ENCODE data around the gene CD68.

Gene CD68, protein sequence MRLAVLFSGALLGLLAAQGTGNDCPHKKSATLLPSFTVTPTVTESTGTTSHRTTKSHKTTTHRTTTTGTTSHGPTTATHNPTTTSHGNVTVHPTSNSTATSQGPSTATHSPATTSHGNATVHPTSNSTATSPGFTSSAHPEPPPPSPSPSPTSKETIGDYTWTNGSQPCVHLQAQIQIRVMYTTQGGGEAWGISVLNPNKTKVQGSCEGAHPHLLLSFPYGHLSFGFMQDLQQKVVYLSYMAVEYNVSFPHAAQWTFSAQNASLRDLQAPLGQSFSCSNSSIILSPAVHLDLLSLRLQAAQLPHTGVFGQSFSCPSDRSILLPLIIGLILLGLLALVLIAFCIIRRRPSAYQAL

DNA sequence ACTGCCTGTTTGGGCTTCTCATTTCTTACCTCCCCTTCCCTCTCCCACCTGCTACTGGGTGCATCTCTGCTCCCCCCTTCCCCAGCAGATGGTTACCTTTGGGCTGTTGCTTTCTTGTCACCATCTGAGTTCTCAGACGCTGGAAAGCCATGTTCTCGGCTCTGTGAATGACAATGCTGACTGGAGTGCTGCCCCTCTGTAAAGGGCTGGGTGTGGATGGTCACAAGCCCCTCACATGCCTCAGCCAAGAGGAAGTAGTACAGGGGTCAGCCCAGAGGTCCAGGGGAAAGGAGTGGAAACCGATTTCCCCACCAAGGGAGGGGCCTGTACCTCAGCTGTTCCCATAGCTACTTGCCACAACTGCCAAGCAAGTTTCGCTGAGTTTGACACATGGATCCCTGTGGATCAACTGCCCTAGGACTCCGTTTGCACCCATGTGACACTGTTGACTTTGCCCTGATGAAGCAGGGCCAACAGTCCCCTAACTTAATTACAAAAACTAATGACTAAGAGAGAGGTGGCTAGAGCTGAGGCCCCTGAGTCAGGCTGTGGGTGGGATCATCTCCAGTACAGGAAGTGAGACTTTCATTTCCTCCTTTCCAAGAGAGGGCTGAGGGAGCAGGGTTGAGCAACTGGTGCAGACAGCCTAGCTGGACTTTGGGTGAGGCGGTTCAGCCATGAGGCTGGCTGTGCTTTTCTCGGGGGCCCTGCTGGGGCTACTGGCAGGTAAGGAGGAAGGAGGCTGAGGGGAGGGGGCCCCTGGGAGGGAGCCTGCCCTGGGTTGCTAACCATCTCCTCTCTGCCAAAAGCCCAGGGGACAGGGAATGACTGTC, at the start of gene CD68:
TSS of gene CD68 (plus strand) at position 638 of the 833 bp plus-strand sequence. CDS start at position 678, 40 bp downstream.
- peak; percentile 73 for DNase-seq

DNA sequence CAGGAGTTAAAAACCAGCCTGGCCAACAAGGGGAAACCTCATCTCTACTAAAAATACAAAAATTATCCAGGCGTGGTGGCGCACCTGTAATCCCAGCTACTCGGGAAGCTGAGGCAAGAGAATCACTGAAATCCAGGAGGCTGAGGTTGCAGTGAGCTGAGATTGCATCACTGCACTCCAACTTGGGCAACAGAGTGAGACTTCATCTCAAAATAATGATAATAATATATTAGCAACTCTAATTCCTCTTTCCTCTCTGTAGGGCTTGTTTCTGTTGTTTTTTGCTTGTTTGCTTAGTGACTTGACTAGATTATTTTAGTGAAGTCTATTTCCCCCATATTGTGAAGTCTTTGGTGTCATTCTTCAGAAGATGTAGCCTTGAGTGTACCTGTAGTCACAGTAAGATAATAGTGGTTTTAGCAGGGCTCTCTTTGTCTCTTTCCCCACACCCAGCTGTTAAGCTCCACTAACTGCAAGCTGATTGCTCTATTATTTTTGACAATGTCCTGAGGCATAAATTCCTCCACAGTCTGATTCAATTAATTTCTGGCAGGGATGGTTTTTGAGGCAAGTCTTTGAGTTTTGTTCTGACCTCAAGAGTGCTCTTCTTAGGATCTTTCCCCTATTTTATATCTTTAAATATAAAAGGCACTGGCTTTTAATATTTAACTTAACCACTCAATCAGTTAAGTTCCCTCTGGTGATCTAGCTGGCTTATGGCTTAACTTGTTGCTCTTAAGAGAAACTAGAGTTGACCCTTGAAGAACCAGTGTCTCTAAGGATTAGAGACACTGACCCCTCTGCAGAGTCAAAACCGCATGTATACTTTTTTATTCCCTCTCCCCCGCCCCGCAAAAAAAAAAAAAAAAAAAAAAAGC, 49.2 kb upstream of the CD68 start:
- no peak for DNase-seq

DNA sequence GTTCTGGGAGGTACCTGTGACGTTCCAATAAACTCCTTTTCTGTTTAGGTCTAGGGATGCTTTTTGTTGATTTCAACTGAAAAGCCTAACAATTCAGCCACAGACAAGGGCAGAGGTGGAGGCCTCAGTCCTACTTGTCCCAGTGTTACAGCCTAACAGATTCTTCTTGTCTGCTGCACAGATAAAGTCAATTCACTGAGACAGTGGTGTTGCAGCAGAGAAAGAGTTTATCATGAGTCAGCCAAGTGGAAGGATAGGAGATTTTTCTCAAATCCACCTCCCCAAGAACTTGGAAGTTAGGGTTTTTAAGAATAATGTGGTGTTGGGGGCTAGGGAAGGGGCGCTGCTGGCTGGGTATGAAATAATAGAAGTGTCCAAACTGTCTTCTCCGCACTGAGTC, 41.4 kb upstream of the CD68 start:
- DNase-seq, result no peak

DNA sequence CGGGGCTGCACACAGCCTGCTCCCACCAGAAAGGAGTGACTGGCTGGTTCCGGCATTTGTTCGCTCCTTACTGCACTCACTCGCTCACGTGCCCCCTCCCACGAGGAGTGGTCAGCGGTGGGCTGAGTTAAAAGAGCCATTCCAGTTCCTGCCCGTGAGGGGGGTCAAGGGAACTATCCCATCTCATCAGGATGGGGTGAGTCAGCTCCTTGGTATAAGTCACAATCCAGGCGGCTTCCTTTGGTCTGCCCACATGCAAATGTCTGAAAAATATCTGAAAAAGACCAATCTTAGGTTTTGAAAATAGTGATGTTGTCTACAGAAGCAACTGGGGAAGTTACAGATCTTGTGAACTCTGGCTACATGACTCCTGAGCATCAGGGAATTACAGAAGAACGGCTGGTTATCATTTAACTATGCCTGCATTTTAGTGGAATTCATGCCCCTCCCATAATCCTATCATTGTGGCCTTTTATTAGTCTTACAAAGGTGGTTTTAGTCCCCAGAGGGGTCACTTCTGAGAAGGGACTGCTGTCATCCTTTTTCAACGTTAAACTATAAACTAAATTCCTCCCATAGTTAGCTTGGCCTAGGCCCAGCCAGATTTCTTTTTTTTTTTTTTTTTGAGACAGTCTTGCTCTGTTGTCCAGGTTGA, 40.4 kb upstream of the CD68 start:
- no peak for DNase-seq

DNA sequence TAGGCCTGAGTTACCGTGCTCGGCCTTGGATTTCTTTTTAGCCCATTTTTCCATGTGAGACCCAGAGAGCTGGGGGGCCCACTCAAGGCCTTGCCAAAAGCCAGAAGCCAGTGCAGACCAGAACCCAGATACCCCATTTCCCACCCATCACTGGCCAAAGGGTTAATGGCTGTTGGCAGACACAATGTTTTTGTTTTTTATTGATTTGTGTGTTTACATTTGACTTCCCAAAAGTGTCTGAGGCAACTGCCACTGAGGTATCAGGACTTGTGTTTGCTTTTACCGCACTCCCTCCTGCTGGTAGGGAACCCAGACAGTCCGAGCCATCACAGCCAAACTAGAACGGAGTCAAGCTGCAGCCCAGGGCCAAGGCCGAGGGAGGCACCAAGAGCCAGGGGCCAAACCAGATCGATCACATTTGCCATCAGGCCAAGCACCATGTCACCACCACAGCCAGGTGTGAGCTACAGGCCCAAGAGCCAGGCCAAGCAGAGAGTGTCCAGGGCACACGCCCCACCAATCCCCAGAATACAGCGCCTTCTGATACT, 38.3 kb upstream of the CD68 start:
- DNase-seq, result no peak

DNA sequence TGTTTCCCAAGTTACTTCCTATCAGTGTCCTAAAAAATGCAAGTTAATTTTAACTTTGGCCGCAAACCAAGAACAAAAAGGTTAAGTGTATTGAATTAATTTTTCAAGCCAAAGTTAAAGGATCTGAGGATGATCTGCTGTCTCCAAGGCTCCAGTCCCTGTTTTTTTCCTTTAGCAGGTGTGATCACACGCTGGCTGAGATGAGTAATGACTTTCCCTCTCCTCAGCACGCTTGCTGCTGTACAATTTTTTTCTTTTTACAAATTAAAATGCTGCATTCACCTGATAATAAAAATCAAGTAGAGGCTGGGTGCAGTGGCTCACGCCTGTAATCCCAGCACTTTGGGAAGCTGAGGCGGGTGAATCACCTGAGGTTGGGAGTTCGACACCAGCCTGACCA, 34.5 kb upstream of the CD68 start:
- DNase-seq, result no peak

DNA sequence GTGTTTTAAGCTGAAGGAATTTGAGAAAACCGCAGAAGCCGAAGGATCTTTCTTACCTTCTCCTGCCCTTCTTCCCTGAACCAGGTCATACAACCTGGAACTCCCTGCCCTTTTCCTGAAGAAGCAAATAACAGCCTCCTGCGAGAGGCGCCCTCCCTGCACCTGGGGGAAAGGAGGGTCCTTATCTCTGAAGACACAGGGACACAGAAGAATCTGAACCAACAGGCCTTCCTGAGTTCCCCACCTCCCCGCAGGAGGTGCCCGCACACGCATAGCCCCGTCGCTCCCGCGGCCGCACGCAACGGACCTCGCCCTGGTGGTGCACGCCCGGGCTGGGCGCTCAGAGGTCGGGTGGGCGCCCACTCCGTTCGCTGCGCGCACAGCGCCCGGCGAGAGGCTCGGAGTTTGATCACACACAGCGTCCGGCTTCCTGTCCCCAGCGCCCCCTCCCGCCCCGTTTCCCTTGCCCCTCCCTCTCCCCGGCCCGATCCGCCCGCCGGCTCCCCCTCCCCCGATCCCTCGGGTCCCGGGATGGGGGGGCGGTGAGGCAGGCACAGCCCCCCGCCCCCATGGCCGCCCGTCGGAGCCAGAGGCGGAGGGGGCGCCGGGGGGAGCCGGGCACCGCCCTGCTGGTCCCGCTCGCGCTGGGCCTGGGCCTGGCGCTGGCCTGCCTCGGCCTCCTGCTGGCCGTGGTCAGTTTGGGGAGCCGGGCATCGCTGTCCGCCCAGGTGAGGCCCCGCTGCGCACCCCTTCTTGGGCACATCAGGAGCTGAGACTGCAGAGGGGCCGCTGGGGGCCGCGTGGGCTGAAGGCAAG, 30.6 kb upstream of the CD68 start, which contains the start of gene TNFSF12:
TSS of gene TNFSF12 (plus strand) at position 474 of the 816 bp plus-strand sequence. CDS start at position 570, 96 bp downstream.
- DNase-seq, result peak; percentile 49

DNA sequence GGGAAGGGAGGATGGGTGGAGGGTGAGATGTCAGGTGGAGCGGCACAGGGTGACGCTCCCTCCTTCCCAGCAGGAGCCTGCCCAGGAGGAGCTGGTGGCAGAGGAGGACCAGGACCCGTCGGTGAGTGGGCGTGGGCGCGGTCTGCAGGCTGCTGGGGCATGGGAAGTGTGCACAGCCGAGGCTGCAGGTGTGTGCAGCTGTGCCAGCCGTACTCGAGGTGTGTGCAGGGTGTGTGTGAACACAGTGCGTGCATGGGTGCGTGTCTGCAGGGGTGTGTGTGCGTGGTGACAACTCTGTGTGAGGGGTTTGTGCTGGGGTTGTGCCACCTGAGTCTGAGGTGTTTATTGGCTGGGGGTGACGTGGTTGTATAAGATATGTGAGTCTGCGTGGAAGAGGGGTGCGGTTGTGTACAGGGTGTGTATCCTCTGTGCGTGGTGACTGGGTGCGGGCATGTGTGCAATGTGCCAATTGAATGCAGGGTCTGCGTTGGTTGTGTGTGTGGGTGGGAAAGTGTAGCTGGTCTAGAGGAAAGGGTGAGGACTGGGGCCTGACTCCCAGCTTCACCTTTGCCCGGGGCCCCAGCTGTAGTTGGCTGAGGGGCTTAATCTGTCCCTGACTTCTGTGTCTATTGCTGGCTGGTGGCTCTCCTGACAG, 29.9 kb upstream of the CD68 start:
- DNase-seq, result peak; percentile 50

DNA sequence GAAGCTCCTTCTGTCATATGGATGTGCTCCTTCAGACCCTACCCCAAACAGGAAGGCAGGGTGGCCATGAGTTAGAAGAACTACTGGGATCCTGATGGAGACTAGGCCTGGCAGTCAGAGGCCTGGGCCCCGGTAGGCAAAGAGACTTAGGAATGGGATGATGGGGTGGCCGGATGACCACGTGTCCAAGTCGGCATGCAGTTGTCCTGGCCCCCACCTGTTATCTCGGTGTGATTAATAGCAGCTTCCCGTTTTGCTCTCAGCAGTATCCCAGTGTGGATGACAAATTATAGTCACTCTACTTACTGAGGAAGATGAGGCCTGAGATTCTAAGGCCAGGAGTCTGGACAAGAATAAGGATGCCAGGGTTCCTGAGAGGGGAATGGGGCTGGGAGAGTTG, 29.1 kb upstream of the CD68 start:
- no peak for DNase-seq

DNA sequence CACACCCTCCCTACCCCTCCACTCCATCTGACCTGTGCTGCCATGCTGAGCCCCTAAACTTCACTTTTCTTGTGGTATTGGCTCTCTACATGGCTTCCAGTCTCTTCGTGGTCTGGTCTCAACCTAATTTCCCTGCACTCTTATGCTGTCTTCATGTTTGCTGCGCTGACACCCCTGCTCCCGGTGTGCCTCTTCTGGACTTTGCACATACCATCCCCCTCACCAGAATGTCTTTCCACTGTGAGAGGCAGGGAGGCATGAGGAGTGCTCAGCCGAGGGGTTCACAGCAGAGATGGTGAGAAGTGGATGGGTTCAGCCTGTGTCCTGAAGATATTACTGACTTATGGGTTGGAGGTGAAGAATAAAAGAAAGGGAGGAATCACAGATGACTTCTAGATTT, 28.0 kb upstream of the CD68 start:
- no peak for DNase-seq

DNA sequence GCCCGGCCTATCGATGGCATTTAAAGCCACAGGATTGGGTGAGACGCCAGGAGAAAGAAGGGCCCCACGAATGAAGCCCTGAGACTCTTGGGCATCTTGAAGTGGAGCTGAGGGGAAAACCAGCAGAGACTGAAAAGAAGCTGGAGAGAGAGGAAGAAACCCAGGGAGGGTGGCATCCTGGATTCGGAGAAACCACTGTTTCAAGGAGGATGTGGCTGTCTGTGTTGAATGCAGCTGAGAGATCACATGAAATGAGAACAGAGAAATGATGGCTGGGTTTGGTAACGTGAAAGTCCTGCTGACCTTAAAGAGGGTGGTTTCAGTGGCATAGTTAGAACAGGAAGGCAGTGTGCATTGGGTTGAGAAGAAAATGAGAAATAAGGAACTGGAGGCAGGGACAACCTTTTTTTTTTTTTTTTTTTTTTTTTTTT, 26.8 kb upstream of the CD68 start:
- DNase-seq, result no peak

DNA sequence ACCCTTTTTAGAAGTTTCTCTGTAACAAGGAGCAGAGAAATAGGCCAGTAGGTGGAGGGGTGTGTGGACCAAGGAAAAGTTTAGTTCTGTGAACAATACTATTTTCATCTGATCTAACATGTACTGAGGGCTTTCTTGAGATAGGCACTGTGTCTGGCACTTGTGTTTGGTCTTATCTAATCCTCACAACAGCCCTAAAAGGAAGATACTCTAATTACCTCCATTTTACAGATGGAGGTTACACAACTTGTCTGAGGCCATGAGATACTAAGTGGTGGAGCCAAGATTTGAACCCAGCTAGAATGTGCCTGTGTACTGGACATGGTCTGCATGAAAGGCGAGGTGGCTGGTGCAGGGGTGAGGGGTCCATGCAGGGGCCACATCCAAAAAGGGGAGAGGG, 26.1 kb upstream of the CD68 start:
- no peak for DNase-seq

DNA sequence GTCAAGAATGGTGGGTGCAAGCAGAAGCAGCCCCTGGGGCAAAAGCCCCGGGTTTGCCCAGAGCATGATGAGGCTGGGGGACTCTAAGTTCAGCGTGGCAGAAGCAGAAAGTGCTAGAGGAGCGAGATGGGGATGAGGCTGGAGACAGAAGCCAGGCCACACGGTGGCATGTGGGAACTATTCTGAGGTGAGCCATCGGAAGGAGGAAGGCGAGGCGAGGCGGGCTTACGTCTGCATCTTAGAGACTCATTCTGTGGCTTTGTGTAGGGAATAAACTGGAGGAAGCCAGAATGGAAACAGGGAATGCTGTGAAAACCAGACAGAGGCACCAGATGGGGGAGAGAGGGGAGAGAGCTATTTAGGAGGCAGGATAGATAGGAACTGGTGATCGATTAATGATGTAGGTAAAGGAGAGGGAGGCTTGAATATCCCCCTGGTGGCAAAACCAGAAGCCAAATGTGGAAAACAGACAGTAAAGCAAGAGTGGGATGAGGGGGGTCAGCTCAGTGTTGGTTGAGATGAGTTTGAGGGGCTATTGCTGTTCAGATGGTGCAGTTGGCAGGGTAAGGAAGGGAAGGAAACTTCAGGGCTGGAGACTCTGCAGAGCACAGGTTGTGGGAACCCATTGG, 24.0 kb upstream of the CD68 start:
- DNase-seq, result no peak

DNA sequence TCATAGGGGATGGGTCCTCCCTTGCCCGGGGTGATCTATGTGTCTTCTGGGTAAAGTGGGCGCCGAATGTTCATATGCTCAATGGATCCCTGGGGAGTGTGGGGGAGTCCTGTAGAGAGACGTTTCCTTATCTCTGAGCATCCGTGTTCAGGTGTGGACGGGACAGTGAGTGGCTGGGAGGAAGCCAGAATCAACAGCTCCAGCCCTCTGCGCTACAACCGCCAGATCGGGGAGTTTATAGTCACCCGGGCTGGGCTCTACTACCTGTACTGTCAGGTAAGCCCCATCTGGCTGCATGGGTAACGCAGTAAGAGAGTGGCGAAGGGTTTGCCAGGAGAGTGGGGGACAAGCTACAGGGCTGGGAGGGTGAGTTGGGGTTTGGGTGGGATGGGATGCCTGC, 22.8 kb upstream of the CD68 start:
- no peak for DNase-seq

DNA sequence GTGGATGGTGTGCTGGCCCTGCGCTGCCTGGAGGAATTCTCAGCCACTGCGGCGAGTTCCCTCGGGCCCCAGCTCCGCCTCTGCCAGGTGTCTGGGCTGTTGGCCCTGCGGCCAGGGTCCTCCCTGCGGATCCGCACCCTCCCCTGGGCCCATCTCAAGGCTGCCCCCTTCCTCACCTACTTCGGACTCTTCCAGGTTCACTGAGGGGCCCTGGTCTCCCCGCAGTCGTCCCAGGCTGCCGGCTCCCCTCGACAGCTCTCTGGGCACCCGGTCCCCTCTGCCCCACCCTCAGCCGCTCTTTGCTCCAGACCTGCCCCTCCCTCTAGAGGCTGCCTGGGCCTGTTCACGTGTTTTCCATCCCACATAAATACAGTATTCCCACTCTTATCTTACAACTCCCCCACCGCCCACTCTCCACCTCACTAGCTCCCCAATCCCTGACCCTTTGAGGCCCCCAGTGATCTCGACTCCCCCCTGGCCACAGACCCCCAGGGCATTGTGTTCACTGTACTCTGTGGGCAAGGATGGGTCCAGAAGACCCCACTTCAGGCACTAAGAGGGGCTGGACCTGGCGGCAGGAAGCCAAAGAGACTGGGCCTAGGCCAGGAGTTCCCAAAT, 22.2 kb upstream of the CD68 start:
- DNase-seq, result no peak

DNA sequence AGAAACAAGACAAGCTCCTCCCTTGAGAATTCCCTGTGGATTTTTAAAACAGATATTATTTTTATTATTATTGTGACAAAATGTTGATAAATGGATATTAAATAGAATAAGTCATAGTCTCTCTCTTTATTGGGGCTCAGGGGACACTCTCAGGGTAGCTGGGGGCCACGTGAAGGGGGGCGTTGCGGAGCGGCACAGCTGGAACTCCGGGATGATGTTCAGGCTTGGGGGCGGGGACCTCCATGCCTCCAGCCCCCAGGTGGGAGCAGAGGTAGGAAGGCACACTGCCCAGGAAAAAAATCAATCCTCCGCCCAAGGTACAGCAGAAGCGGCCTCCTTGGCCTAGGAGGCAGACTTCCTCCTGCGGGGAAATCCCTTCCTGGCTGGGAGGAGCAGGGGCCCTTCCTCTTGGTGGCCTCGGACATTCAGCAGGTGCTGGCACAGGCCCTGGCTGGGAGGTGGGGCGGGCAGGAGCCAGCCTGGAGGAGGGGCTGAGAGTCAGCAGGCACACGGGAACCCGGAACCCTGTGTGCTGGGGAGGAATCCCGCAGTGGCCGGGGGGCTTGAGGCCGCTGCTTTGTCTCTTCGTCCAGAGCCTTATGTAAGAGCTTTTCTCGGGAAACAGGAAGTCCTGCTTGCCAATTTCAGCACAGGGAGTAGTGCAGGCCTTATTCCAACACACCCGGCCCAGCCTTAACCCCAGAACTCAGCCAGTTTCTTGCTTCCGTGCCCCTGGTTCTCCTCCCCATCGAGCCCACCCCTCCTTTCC, 21.5 kb upstream of the CD68 start:
- DNase-seq, result peak; percentile 34

DNA sequence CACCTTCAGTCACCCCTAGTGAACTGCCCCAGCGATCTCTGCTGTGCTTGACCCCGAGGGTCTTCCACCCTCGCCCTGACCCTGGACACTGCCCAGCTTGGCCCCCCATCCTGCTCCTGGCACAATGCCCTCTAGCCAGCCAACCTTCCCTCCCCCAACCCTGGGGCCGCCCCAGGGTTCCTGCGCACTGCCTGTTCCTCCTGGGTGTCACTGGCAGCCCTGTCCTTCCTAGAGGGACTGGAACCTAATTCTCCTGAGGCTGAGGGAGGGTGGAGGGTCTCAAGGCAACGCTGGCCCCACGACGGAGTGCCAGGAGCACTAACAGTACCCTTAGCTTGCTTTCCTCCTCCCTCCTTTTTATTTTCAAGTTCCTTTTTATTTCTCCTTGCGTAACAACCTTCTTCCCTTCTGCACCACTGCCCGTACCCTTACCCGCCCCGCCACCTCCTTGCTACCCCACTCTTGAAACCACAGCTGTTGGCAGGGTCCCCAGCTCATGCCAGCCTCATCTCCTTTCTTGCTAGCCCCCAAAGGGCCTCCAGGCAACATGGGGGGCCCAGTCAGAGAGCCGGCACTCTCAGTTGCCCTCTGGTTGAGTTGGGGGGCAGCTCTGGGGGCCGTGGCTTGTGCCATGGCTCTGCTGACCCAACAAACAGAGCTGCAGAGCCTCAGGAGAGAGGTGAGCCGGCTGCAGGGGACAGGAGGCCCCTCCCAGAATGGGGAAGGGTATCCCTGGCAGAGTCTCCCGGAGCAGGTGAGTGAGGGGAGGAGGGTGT, 20.7 kb upstream of the CD68 start, which contains the start of gene TNFSF13:
TSS of gene TNFSF13 (plus strand) at position 207 of the 776 bp plus-strand sequence. CDS start at position 497, 290 bp downstream.
- no peak for DNase-seq
